Thoracic aorta (tissue), 2 donors: ENCODE measurements around the gene STK33. TPM values are rescaled to one million over a fixed set of nuclear protein-coding genes. Genes with fewer than 3 reads are reported as not detected.

Source experiments
- ATAC-seq: fragments of 150-250 bp; one replicate; pipeline ENCODE4 v1.8.0; 2017; ENCODE audit warnings: low read depth; ENCODE audit not compliant: insufficient number of reproducible peaks, low FRiP score
- DNase-seq: peaks from one replicate; pipeline ENCODE4 v3.0.0-alpha.2; 2020; ENCODE audit warnings: low spot score
- H3K27ac ChIP-seq, 2 donors: fragments of 200-600 bp; sonication (generic); 1 replicate in 1 of 2; 2 replicates in 1 of 2; pipeline ENCODE4 v1.5.1; 2016; ENCODE audit warnings: mild to moderate bottlenecking in 2 of 2, moderate library complexity in 2 of 2
- H3K27me3 ChIP-seq: fragments of 200-600 bp; sonication (generic); replicated peaks from 2 replicates; pipeline ENCODE4 v1.6.0; 2016; ENCODE audit warnings: mild to moderate bottlenecking; ENCODE audit not compliant: insufficient read depth
- H3K36me3 ChIP-seq: fragments of 200-600 bp; sonication (generic); one replicate; pipeline ENCODE4 v1.5.1; 2016
- H3K4me1 ChIP-seq, 2 donors: fragments of 200-600 bp; sonication (generic); 1 replicate in 1 of 2; 2 replicates in 1 of 2; pipeline versions ENCODE4 v1.5.1 to v1.6.0; 2016; ENCODE audit warnings: low read depth in 2 of 2, mild to moderate bottlenecking in 1 of 2; ENCODE audit not compliant: control insufficient read depth in 1 of 2
- H3K4me3 ChIP-seq: fragments of 200-600 bp; sonication (generic); 2 replicates; pipeline ENCODE4 v1.5.1; 2016; ENCODE audit warnings: mild to moderate bottlenecking
- H3K9me3 ChIP-seq: fragments of 200-600 bp; sonication (generic); 2 replicates; pipeline ENCODE4 v1.5.1; 2016
- total RNA-seq, 2 donors: library from RNA; depleted of rRNA; stranded (reverse); fragments of >200 nt; gene quantifications; one replicate each; pipeline versions ENCODE4 v1.1.0 to v1.2.3, GENCODE V29; 2016
- TF ChIP-seq, protein P1 (sequence below): fragments of 200-600 bp; sonication (generic); IDR thresholded peaks from one replicate; pipeline ENCODE4 v1.5.1; 2019; ENCODE audit warnings: antibody characterized with exemption

STK33 gene
- total RNA-seq, 2 donors from 2014 or later, result 1.3 TPM; not detected in 1

DNA sequence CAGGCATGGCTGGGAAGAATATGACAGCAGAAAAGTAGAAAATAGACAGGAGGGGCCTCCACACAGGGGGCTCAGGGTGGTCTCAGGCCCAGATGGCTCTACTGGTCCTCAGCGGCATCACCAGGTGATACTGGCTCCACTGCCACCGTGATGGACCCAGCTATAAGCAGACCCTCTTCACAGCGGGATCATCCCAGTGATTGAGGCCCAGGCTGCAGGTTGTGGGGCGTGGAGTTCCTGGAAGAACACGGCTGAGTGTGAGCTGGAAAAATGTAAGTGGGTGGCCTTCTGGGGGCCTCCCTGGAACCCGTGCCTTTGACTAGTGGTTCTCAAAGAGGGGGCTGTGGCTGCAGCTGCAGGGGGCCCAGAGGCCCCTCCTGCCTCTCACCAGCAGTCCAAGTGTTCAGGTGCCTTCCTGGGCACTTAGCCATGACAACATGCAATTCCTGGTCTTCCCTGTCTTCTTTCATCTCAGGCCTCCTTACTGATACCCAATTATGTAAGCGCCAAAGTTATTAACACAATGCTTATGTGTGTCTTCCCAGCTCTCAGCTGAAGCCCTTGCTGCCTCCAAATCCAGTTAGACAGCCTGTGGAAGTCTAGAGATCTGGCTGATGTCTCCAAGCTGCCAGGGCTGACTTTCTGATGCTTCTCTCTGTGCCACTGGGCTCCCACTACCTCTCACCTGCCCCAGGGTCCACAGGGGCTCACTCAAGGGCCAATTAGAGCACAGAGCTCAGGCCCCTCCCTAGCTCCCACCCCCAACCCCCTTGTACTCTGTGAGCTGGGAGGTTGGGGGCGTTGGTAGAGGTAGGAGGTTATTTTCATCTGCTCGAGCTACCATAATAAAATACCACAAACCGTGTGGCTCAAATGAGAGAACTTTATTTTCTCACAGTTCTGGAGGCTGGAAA is 220.3 kb downstream of the STK33 start:
- no peaks in the 10 kb centered on the region for H3K4me1 ChIP-seq
- H3K4me3 ChIP-seq, result no peak overlapping the region
- no peaks in the 10 kb centered on the region for H3K27me3 ChIP-seq
- DNase-seq, result no peak
- no peak for ATAC-seq
- no peak overlapping the region for H3K27ac ChIP-seq
- H3K9me3 ChIP-seq, result no peaks in the 10 kb centered on the region
- no peaks in the 10 kb centered on the region for H3K36me3 ChIP-seq
- TF ChIP-seq, protein P1, sequence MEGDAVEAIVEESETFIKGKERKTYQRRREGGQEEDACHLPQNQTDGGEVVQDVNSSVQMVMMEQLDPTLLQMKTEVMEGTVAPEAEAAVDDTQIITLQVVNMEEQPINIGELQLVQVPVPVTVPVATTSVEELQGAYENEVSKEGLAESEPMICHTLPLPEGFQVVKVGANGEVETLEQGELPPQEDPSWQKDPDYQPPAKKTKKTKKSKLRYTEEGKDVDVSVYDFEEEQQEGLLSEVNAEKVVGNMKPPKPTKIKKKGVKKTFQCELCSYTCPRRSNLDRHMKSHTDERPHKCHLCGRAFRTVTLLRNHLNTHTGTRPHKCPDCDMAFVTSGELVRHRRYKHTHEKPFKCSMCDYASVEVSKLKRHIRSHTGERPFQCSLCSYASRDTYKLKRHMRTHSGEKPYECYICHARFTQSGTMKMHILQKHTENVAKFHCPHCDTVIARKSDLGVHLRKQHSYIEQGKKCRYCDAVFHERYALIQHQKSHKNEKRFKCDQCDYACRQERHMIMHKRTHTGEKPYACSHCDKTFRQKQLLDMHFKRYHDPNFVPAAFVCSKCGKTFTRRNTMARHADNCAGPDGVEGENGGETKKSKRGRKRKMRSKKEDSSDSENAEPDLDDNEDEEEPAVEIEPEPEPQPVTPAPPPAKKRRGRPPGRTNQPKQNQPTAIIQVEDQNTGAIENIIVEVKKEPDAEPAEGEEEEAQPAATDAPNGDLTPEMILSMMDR, result no peak

DNA sequence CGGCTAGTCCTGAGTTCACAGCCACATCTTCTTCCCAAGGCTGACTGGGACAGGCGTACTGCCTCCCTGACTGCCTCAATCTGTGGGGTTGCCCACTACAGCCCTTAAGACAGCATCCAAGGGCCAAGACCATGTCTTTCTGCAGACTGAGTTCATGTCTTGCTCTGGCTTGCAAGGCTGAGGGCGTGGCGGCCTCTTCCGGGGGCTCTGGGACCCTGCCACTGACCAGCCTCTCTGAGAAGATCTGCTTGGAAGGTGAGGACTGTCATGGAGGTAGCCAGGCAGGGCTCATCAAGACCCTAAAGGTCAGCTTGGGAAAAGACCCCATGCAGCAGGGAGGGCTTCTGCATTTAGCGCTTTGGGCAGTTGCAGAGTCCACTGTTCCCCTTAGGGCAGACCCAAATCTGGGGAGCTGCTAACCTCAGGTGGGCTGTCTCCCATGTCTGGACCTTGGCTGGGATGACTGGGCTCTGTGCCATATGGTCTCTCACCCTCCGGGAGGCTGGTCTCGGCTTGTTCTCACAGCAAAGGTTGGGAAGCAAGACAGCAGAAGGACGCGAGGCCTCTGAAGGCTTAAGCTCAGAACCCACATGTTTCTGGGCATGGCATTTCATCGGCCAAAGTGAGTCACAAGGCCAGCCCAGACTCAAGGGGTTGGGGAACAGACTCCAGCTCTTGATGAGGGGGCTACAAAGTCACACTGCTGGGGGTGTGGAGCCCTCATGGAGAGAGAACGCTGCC is 221.2 kb downstream of the STK33 start:
- DNase-seq (no peak), ATAC-seq (no peak)
- Histone ChIP-seq H3K36me3 (no peaks in the 10 kb centered on the region), H3K4me1 (no peaks in the 10 kb centered on the region), H3K27ac (no peak overlapping the region), H3K4me3 (no peak overlapping the region), H3K9me3 (no peaks in the 10 kb centered on the region), H3K27me3 (no peaks in the 10 kb centered on the region)
- TF ChIP-seq, protein P1, result no peak

DNA sequence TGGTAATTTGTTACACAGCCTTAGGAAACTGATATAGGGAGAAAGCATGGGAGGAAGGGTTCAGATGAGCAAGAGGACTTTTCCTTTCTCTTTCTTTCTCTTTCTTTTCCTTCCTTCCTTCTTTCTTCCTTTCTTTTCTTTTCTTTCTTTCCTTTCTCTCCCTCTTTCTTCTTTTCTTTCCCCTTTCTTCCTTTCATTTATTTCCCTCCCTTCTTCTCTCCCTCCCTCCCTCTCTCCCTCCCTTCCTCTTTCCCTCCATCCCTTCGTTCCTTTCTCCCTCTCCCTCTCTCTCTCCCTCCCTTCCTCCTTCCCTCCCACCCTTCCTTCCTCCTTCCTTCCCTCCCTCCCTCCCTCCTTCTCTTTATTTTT is 222.5 kb downstream of the STK33 start:
- no peaks in the 10 kb centered on the region for H3K4me1 ChIP-seq
- H3K36me3 ChIP-seq, result no peaks in the 10 kb centered on the region
- no peak for DNase-seq
- ATAC-seq, result no peak
- no peaks in the 10 kb centered on the region for H3K9me3 ChIP-seq
- TF ChIP-seq, protein P1, result no peak
- no peaks in the 10 kb centered on the region for H3K27me3 ChIP-seq
- H3K4me3 ChIP-seq, result no peak overlapping the region
- H3K27ac ChIP-seq, result no peak overlapping the region

DNA sequence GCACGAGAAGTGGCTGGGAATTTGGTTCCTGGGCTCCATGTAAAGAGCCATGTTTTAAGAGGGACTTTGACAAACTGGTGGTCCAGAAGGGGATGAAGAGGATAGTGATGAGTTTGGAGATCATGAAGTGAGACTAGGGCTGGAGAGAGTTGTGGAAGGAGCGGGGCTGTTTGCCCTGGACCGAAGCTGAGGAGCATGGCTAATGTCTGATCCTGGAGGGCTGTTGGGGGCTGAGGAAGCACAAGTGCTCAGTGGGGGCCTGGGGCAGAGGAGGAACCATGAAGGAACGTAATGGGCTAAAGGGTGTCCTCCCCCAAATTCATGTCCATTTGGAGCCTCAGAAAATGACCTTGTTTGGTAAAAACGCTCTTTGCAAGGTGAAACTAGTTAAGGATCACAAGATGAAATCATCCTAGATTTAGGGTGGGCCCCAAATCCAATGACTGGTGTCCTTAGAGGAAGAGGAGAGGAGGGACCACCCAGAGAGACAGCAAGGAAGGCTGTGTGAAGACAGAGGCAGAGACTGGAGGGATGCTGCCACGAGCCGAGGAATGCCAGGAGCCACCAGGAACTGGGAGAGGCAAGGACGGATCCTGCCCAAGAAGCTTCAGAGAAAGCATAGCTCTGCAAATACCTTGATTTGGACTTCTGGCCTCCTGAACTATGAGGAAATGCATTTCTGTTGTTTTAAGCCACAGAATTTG is 223.1 kb downstream of the STK33 start:
- Histone ChIP-seq H3K27me3 (no peaks in the 10 kb centered on the region), H3K4me3 (no peak overlapping the region), H3K4me1 (no peaks in the 10 kb centered on the region), H3K27ac (no peak overlapping the region), H3K36me3 (no peaks in the 10 kb centered on the region), H3K9me3 (no peaks in the 10 kb centered on the region)
- DNase-seq (no peak), ATAC-seq (no peak)
- TF ChIP-seq, protein P1, result no peak
